GM12878 (cell line): ENCODE results near the gene RPS6KA2.

ENCODE experiments used
- E2F4 ChIP-seq: IDR thresholded peaks from 2 replicates; pipeline ENCODE4 v1.6.1; 2012; ENCODE audit warnings: low read depth, low read length, improper control_type of control experiment
- ESRRA ChIP-seq: IDR thresholded peaks from 2 replicates; pipeline ENCODE4 v1.6.1; 2012; ENCODE audit warnings: mild to moderate bottlenecking, low read length, improper control_type of control experiment
- POLR2AphosphoS5 ChIP-seq: IDR thresholded peaks from 2 replicates; pipeline ENCODE4 v1.6.1; 2011; ENCODE audit warnings: mild to moderate bottlenecking, low read length, inconsistent platforms
- RAD21 ChIP-seq: IDR thresholded peaks from 2 replicates; pipeline ENCODE4 v1.6.1; 2011; ENCODE audit warnings: mild to moderate bottlenecking, low read depth, low read length, moderate library complexity; ENCODE audit not compliant: insufficient read depth
- TF ChIP-seq, protein P1 (sequence below), 3 experiments: IDR thresholded peaks in 2 of 3; conservative IDR thresholded peaks in 1 of 3; 2 replicates each; pipeline ENCODE4 v1.5.1; 2011; ENCODE audit warnings: low read depth in 3 of 3, low read length in 3 of 3, mild to moderate bottlenecking in 3 of 3, control low read depth in 2 of 3, moderate library complexity in 2 of 3, inconsistent platforms in 1 of 3, mixed read lengths in 1 of 3; ENCODE audit not compliant: control insufficient read depth in 2 of 3, insufficient read depth in 1 of 3; ENCODE audit errors: extremely low read depth in 1 of 3

DNA sequence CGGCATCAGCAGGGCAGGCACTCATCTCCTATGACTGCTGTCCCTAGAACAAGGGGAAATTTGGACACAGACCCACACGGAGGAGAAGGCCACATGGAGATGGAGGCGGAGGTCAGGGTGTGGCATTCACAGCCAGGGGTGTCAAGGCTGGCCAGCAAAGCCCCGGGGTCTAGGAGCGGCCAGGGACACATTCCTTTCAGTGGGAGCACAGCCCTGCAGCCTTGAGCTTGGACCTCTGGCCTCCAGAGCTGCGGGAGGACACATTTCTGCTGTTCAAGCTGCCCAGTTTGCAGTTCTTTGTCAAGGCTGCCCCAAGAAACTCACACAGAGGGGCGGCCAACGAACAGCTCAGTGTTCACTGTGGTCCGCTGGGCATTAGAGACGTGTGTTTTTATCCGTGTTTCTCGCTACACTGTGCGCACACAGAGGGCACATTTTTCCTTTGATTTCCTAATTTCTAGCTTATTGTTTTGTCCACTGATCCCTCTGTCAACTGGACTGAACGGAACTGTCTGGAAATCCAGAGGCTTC is 150.9 kb downstream of the RPS6KA2 start:
- TF ChIP-seq E2F4 (no peak), ESRRA (no peak), POLR2AphosphoS5 (no peak), RAD21 (no peak)
- TF ChIP-seq, protein P1, sequence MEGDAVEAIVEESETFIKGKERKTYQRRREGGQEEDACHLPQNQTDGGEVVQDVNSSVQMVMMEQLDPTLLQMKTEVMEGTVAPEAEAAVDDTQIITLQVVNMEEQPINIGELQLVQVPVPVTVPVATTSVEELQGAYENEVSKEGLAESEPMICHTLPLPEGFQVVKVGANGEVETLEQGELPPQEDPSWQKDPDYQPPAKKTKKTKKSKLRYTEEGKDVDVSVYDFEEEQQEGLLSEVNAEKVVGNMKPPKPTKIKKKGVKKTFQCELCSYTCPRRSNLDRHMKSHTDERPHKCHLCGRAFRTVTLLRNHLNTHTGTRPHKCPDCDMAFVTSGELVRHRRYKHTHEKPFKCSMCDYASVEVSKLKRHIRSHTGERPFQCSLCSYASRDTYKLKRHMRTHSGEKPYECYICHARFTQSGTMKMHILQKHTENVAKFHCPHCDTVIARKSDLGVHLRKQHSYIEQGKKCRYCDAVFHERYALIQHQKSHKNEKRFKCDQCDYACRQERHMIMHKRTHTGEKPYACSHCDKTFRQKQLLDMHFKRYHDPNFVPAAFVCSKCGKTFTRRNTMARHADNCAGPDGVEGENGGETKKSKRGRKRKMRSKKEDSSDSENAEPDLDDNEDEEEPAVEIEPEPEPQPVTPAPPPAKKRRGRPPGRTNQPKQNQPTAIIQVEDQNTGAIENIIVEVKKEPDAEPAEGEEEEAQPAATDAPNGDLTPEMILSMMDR (IDR thresholded peaks at IDR 0.05 in 2 of 3, conservative IDR thresholded peaks at IDR 0.05 in 1 of 3; ENCODE audit: control insufficient read depth in 2 of 3, extremely low read depth in 1 of 3, insufficient read depth in 1 of 3, low read depth in 3 of 3, low read length in 3 of 3): no peak
